CD4-positive, alpha-beta T cell treated with Interleukin-10 for 1 hour (primary cell): Measurements from ENCODE around the gene ARHGAP26.

Source experiments
- DNase-seq: peaks from one replicate; pipeline ENCODE4 v3.0.0-alpha.2; 2020

Gene ARHGAP26

DNA sequence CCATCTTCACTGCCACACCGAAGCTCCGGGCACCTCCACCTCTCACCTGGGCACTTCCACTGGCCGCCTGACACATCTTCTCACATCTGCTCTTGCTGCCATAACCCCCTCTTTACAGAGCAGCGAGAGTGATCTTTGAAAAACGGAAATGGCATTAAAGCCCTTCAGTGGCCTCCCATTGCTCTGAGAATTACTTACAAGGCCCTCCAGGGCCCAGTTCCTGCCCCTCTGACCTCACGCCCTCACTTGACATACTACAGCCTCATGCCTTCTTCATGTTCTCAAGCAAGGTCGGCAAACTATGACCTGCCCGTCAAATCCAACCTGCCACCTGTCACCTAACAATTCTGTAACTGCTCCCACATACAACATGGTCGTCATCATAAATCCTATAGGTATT lies 446.0 kb downstream of the ARHGAP26 start:
- DNase-seq = no peak

GRCh38 chr5:143217065-143217803 lies 447.1 kb downstream of the ARHGAP26 start:
- no peak for DNase-seq

DNA sequence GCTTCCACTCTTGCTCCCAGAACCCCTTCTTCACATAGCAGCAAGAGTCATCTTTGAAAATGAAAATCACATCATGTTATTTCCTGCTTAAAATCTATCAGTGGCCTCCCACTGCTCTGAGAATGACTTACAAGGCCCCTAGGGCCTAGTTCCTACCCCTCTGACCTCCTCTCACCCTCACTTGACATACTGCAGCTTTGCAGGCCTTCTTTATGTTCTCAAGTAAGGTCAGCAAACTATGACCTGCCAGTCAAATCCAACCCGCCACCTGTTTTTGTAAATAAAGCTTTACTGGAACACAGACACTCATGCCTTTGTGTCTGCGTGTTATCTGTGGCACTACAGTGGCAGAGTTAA lies 447.6 kb downstream of the ARHGAP26 start:
- no peak for DNase-seq

DNA sequence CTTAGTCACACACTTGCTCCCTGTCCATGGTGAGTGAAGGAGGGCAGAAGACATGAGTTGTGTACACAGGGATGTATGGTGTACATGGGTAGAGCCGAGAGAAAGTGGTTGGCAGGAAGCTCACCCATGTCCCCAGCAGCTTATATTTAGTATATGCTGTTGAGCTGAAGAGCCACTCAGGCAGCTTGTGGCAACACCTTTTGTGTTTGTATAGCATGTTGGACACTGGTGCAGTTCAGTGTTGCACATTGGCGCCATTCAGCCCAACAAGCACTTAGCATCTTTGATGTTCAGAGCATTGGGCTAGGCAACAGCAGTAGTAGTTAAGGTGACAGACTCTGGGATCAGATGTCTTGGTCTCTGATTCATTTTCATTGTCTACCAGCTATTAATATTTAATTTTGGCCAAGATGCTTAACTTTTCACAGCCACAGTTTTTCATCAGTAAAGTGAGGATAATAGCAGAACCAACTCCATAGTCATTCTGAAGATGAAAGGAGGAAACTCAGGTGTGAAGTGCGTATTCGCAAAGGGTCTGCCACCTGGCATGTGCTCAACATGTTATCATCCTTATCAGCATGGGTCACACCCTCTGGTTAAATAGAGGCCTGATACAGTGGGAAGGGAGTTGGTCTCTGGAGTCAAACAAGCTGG lies 448.5 kb downstream of the ARHGAP26 start:
- no peak for DNase-seq

DNA sequence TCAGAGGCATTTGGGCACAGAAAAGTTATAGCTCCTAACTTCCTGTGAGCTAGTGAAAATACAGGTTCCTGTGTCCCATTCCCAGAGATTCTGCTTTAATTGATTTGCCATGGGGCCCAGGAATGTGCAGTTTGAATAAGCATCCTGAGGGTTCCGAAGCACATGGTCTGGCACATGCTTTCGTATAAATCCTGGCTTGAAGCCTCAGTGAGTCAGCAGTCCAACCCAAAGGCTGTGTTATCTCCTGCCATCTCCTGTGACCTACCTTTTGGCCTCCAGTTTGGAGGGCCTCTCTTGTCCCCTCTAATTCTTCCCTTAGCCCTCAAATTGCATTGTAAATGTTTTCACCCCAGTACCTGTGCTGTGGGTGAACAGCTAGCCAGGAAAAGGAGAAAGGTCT lies 449.5 kb downstream of the ARHGAP26 start:
- DNase-seq = no peak

DNA sequence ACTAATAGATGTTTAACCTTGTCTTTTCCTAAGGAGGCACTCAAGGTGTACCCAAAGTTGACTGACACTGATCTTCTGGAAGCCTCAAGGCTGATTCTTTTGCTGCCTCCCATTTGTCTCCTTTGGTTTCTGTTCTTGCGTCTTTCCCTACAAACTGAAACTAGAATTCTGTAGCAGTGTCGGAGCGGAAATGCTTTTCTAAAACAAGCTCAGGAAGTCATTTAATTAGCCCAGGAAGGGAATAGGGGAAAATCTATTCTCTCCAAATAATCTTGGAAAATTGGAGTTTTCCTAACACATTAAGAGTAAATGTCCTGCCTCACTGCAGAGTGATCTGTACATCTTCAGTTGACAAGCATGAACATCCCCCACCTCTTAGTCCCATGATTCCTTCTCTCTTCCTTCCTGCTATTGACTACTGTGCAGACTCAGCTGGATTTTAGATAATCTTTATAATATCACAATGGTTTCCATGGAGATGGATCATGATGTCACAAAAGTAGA lies 450.6 kb downstream of the ARHGAP26 start:
- no peak for DNase-seq

DNA sequence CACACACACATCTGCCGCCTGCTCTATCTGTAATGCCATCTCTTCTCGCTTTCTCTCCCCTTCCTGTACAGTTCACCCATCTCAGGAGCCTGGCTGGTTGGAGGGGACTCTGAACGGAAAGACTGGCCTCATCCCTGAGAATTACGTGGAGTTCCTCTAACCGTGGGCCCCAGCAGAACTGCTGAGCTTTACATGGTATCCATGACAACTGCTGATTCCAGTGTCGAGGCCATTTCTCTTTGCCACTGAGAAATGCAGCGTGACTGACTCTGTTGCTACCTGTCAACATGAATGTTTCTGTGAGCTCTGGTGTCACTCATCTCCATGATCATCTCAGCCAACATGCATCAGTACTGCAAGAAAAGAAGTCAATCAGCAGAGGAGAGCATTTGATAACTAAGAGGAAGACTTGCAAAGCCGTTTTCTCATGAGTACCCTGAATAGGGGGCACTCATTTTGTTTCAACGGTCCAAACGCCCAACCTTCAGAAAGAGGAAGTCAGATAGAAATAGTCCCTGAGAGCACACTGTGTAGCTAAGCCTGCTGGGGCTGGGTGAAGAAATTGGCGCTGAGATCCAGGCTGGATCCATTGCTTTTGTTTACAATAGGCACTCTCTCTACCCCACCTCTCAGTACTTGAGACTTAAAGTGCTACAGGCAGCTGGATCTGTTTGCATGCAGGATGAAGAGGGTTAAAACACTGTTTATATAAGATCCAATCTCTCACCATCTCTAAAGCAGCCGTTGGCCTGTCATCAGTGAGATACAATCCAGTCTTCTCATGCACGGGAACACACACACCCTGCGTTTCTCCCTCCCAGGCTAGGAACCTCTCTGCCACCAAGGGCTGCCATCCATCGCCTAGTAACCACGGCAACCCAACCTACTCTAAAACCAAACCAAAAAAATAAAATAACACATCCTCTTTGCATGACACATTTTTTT lies 452.4 kb downstream of the ARHGAP26 start:
- DNase-seq = peak; percentile 79

DNA sequence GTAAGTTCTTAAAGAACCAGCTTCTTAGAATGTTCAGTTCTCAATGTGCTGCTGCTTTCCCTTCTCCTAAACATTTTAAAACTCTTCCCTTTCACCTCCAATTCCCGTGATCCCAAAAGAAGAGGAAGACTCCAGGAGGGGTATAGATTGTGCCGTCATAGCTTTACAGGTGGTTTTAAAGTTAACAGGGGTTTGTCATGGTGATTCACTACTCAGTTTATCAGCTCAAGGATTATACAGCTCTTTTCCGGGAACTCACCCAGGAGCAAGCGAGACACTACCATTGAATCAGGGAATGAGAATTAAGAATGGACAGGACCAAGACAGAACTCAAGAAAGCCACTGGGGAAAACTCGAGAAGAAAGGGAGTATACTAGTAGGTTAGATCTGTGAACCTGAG lies 454.5 kb downstream of the ARHGAP26 start:
- DNase-seq = no peak

DNA sequence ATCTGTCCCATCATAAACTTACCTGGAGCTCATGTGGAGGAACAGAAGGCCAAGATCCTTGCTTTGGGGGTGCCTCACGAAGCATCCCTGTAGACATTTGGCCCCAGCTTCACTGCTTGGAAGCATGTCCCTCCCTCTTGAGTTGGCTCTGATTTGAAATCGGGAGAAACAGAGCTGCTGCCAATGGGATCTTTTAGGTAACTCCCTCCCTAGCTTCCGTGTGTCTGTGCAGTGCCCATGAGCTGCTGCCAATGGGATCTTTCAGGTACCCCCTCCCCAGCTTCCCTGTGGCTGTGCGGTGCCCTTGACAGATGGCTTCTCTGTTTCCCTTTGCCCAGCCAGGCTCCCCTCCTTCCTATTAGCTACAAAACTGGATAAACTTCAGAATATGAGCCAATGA lies 455.3 kb downstream of the ARHGAP26 start:
- no peak for DNase-seq

GRCh38 chr5:143226361-143226760 lies 456.2 kb downstream of the ARHGAP26 start:
- DNase-seq = no peak

DNA sequence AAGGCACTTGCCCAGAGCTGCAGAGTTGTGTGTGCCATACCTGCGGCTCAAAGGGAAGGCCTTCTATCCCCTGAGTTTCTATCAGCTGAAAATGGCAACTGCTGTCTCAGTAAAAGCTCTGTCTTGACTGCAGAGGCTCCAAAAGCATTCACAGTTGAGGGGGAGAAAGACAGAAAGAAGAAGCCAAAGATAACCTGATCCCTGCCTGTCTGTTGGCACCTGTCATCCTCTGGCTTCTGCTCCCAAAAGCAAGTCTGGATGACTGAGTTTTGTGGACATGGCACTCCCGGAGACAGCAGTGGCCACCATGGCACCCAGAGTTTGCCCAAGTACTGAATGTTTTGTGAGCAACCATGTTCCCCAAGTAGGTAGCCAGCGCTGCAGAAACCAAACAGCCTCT lies 456.7 kb downstream of the ARHGAP26 start:
- DNase-seq = no peak

DNA sequence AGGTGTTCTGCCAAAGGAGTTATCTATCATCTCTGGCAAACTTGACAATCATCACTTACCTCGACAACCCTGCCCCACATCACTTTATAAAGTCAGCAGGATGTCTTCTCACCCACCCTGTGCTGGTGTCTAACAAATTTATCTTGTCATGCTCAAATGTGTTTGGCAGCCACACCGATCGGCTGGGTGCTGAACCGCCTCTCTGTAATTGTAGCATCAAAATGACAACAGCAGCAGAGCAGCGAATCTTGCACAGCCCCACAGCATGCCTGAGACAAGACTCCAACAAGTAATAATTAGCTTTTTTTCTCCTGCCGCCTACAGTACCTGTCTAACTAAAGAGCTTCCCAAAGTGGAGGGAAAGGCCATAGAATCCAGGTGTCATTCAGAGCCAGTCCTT lies 457.1 kb downstream of the ARHGAP26 start:
- no peak for DNase-seq

DNA sequence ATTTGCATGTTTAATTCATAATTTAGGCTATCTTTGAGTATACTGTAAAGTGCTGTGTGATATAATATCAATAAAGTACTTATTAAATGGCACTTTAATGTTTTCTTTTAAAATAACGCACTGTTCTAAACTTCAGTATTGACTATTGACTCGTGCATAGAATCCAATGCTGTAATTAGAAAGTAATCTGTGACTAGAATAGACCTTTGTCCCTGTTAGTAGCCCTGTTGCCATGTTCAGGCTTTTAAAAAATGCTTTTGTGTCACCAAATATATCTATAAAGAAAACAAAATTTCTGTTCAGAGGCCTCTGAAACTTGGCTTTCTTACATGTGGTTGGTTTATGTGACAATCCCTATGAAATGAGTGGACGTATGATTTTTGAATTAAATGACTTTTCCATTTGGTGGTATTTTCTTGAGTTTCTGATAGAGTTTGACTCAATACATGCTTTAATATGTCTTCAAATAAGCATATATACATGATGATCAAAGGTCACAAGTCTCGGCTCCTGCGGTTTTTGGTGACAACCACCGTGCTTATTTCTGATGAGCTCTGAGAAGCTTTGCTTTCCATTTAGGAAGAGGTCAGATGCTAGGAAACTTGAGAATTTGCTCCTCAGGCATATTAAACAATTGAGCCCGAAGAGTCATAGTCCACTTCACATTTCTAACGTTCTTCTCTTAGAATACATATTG lies 458.6 kb downstream of the ARHGAP26 start:
- DNase-seq = peak; percentile 17

GRCh38 chr5:143229426-143229895 lies 459.3 kb downstream of the ARHGAP26 start:
- DNase-seq = no peak

- peak; percentile 56 for DNase-seq
Measured at GRCh38 chr5:143229896-143230675, 459.9 kb downstream of the ARHGAP26 start.

- no peak for DNase-seq
Measured at GRCh38 chr5:143230676-143230996, 460.5 kb downstream of the ARHGAP26 start.

DNA sequence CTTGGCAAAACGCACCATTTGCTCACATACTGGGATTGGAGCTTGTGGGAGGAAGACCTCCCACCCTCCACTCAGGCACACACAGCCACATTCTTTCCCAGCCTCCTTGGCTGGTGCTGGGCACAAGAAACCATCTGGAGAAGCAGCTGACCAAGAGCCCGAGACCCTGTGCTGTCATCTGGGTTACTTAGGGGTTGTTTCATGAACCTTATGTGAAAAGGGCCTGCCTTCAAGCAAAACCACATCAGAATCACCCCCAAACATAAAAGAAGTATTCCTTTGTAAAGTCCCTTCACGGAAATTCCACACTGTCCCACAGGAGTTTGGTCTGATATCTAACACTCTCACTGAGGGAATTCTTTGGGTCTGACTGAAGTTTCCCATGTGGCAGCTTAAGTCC lies 461.2 kb downstream of the ARHGAP26 start:
- DNase-seq = no peak

DNA sequence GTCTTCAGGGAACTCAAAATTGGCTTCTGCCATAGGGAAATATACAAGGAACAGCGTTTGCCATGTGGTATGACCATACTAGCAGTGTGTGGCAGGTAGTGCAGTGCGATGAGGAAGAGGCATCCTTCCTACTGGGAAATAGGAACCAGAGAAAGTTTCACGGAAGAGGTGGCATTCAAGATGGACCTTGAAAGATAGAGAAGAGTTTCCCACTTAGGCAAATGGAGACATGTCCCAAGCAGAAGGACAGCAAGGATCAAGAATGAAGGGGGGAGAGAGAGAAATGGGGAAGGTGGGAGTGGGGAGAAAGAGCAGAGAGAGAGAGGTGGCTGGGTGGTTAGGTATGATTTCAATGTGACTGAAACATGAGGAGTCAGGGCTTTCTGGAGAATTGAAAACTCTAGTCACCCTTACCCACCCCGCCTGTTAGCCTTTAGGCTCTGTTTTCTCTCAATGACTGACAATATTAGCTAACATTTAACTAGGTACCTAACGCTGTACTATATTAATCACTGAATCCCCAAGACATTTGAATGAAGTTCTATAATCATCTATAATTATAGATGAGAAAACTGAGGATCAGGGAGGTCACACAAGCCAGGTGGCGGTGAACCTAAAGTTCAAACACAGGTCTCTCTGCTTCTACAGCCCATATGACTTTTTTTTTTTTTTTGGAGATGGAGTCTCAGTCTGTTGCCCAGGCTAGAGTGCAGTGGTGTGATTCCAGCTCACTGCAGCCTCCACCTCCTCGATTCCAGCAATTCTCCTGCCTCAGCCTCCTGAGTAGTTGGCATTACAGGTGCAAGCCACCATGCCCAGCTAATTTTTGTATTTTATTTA lies 462.0 kb downstream of the ARHGAP26 start:
- DNase-seq = no peak

DNA sequence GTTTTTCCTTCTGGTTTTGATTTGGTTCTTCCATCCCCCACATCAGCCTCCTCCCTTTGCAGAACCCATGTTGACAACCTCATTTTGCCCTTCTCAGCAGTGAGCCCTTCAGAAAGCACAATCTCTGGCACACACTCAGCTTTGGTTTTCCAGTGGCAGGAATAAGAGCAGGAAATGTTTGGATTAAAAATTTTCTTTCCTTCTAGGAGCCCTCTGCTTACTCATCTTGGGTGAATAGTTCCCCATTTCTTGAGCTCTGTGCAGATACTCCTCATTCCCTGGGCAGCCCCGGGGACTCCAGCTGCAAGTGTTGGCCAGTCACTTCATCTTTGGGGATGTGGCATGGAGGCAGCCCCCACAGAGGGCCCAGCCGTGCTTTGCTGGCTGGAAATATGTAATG lies 462.9 kb downstream of the ARHGAP26 start:
- no peak for DNase-seq

- no peak for DNase-seq
Measured at GRCh38 chr5:143234162-143234842, 464.1 kb downstream of the ARHGAP26 start.
